K562 (cell line): ENCODE results near the gene ANKS1B. TPM values are rescaled to one million over a fixed set of nuclear protein-coding genes. Genes with fewer than 3 reads are reported as not detected.

Experiments used
- ATAC-seq: fragments of 200-7000 bp; cut with Tn5 transposase; 3 replicates; pipeline ENCODE4 v1.9.1; 2020; ENCODE audit warnings: moderate library complexity
- BruUV-seq: library from RNA; stranded (reverse); fragments of 400-500 nt; replicated peaks from 2 replicates; lab custom pipeline; 2021; lab: Mats Ljungman, UMichigan
- CTCF ChIA-PET: fragments of 300-600 bp; formaldehyde crosslinking; extraction: SDS; loops from one replicate; lab custom pipeline; 2021; ENCODE audit warnings: low intra/inter-chr PET ratio; lab: Yijun Ruan, JAX
- POLR2A ChIA-PET: fragments of 300-600, 350-650 bp; sonication (Branson Sonifier 250); formaldehyde crosslinking; extraction: SDS; loops from one replicate; lab custom pipeline; 2021; ENCODE audit warnings: antibody characterized with exemption, inconsistent platforms; lab: Yijun Ruan, JAX
- DNase-seq, 4 experiments: peaks; one replicate each; pipeline versions ENCODE4 v3.0.0 to v3.0.0-alpha.2; 2011 to 2018; ENCODE audit warnings: low spot score in 3 of 4, mixed read lengths in 3 of 4; ENCODE audit errors: extremely low read depth in 1 of 4
- FAIRE-seq: peaks from 2 replicates; lab custom pipeline; 2011; peaks lifted over from hg19 to GRCh38; lab: Jason Lieb, UNC
- H2AFZ ChIP-seq: 2 replicates; pipeline ENCODE4 v1.6.0; 2011; ENCODE audit warnings: low read depth, low read length, control low read depth, inconsistent platforms
- H3K27ac ChIP-seq: fragments of 200-600 bp; 3 replicates; pipeline ENCODE4 v1.8.0; 2011; ENCODE audit warnings: low read depth, mild to moderate bottlenecking, control low read depth, inconsistent platforms, low read length, moderate library complexity, mixed read lengths; ENCODE audit errors: extremely low read depth
- H3K27me3 ChIP-seq, 2 experiments: fragments of 300-600 bp in 1 of 2; 2 replicates in 1 of 2; 3 replicates in 1 of 2; pipeline versions ENCODE4 v1.6.0 to v1.8.0; 2011; ENCODE audit warnings: inconsistent platforms in 2 of 2, low read length in 2 of 2, mild to moderate bottlenecking in 1 of 2, mixed read lengths in 1 of 2, moderate library complexity in 1 of 2; ENCODE audit not compliant: control insufficient read depth in 2 of 2, insufficient read depth in 2 of 2
- H3K36me3 ChIP-seq: fragments of 300-600 bp; 3 replicates; pipeline ENCODE4 v1.8.0; 2011; ENCODE audit warnings: mild to moderate bottlenecking, low read length, inconsistent platforms; ENCODE audit not compliant: control insufficient read depth, insufficient read depth
- H3K4me1 ChIP-seq, 2 experiments: fragments of 200-600 bp in 1 of 2; replicated peaks in 1 of 2; 2 replicates in 1 of 2; 3 replicates in 1 of 2; pipeline versions ENCODE4 v1.5.1 to v1.8.0; 2011; ENCODE audit warnings: inconsistent platforms in 2 of 2, low read length in 2 of 2, mild to moderate bottlenecking in 1 of 2, mixed read lengths in 1 of 2, moderate library complexity in 1 of 2; ENCODE audit not compliant: control insufficient read depth in 2 of 2, insufficient read depth in 2 of 2
- H3K4me2 ChIP-seq: 2 replicates; pipeline ENCODE4 v1.6.1; 2011; ENCODE audit warnings: low read length, control low read depth, inconsistent platforms, mixed read lengths; ENCODE audit not compliant: insufficient read depth
- H3K4me3 ChIP-seq: fragments of 200-600 bp; sonication (generic), shearing (Covaris generic); 2 replicates; pipeline ENCODE4 v1.5.1; 2016; ENCODE audit warnings: control low read depth, inconsistent platforms
- H3K79me2 ChIP-seq: fragments of 200-600 bp; 3 replicates; pipeline ENCODE4 v1.8.0; 2011; ENCODE audit warnings: low read length, inconsistent platforms; ENCODE audit not compliant: control insufficient read depth, insufficient read depth
- H3K9ac ChIP-seq, 2 experiments: 2 replicates each; pipeline versions ENCODE4 v1.6.0 to v1.6.1; 2011; ENCODE audit warnings: low read depth in 2 of 2, low read length in 2 of 2, control low read depth in 1 of 2, inconsistent platforms in 1 of 2, mild to moderate bottlenecking in 1 of 2, mixed read lengths in 1 of 2; ENCODE audit not compliant: insufficient read depth in 1 of 2
- H3K9me1 ChIP-seq: one replicate; pipeline ENCODE4 v1.6.0; 2011; ENCODE audit warnings: inconsistent platforms, mild to moderate bottlenecking, low read length, moderate library complexity; ENCODE audit not compliant: control insufficient read depth, insufficient read depth
- H3K9me3 ChIP-seq: replicated peaks from 2 replicates; pipeline ENCODE4 v1.5.1; 2011; ENCODE audit warnings: low read depth, low read length, inconsistent platforms; ENCODE audit not compliant: control insufficient read depth, insufficient read depth
- H4K20me1 ChIP-seq: replicated peaks from 2 replicates; pipeline ENCODE4 v1.6.1; 2011; ENCODE audit warnings: low read length, inconsistent platforms, mixed read lengths; ENCODE audit not compliant: control insufficient read depth, insufficient read depth
- FOS ChIP-seq: IDR thresholded peaks from 3 replicates; pipeline ENCODE4 v1.6.1; 2011; ENCODE audit not compliant: insufficient read length; ENCODE audit errors: extremely low read depth
- ZBTB5 ChIP-seq: fragments of 450-650 bp; IDR thresholded peaks from 2 replicates; pipeline ENCODE4 v1.6.1; 2017; ENCODE audit warnings: antibody characterized with exemption
- ZNF274 ChIP-seq: IDR thresholded peaks from 2 replicates; pipeline ENCODE4 v1.6.1; 2011; ENCODE audit warnings: low read depth, mild to moderate bottlenecking, low read length, moderate library complexity, borderline replicate concordance
- WGBS: fragments of 100-300 bp; shearing (Covaris generic); methylation state at CpG from one replicate; pipeline ENCODE4 v1.1.6; 2016; ENCODE audit warnings: low coverage, mixed read lengths; ENCODE audit not compliant: insufficient coverage; ENCODE audit errors: missing lambda C conversion rate; 5-methylcytosine and 5-hydroxymethylcytosine counted together
- in situ Hi-C: fragments of 300-500 bp; cut with MboI; formaldehyde crosslinking; loops from 4 replicates; pipeline ENCODE4 v1.15.0; 2018; ENCODE audit warnings: inconsistent platforms, mixed read lengths
- intact Hi-C: fragments of 100-400 bp; cut with micrococcal nuclease; formaldehyde crosslinking; loops from 2 replicates; pipeline ENCODE4 v1.14.2; 2022
- polyA plus RNA-seq, 8 experiments: library from polyadenylated mRNA; depleted of rRNA in 4 of 8; stranded (reverse) in 5 of 8; unstranded in 3 of 8; fragments of >200 nt; fragmentation: Nextera tagmentation in 2 of 8; fragmentation: Illumina TruSeq in 1 of 8; extraction: Ambion mirVana in 2 of 8; extraction: Trizol in 1 of 8; gene quantifications; 2 replicates each; pipeline versions ENCODE4 v1.2.1 to v1.2.3, GENCODE V29; 2011 to 2014; ENCODE audit warnings: inconsistent platforms in 1 of 8, missing spikeins in 1 of 8
- total RNA-seq, 7 experiments: library from RNA; depleted of rRNA in 6 of 7; stranded (reverse); fragments of >200 nt in 6 of 7; fragmentation: Illumina TruSeq in 2 of 7; extraction: Trizol in 2 of 7; gene quantifications; 2 replicates each; pipeline versions ENCODE4 v1.2.1 to v1.2.3, GENCODE V29; 2011 to 2021; ENCODE audit warnings: low replicate concordance in 1 of 7
- TF ChIP-seq, protein P1 (sequence below): fragments of 450-650 bp; formaldehyde crosslinking; IDR thresholded peaks from 2 replicates; pipeline ENCODE4 v1.4.0; 2022; ENCODE audit warnings: mild to moderate bottlenecking, moderate library complexity

The ANKS1B gene
- total and polyA plus RNA-seq, 9 of the 15 experiments (the other 6 are each of a cell fraction or from before 2014, with no cell fraction given), result 0.04 to 0.47 (median 0.28) TPM; not detected in 4

- Histone ChIP-seq H2AFZ (no peak overlapping the region), H3K27ac (no peak overlapping the region), H3K4me1 (no peaks in the 10 kb centered on the region), H4K20me1 (no peaks in the 10 kb centered on the region), H3K9me3 (no peaks in the 10 kb centered on the region), H3K9me1 (no peaks in the 10 kb centered on the region), H3K9ac (no peak overlapping the region), H3K27me3 (no peaks in the 10 kb centered on the region), H3K4me2 (no peak overlapping the region), H3K4me3 (no peak overlapping the region), H3K79me2 (no peaks in the 10 kb centered on the region), H3K36me3 (no peaks in the 10 kb centered on the region)
- ChIA-PET CTCF (no interaction called here), POLR2A (no interaction called here)
- TF ChIP-seq FOS (no peak), ZBTB5 (no peak), ZNF274 (no peak)
- TF ChIP-seq, protein P1, sequence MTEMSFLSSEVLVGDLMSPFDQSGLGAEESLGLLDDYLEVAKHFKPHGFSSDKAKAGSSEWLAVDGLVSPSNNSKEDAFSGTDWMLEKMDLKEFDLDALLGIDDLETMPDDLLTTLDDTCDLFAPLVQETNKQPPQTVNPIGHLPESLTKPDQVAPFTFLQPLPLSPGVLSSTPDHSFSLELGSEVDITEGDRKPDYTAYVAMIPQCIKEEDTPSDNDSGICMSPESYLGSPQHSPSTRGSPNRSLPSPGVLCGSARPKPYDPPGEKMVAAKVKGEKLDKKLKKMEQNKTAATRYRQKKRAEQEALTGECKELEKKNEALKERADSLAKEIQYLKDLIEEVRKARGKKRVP, result no peak
- WGBS, result 2% methylated on average over 3 of the region's 3 CpGs
- in situ Hi-C loops, result no loop called here
- DNase-seq, result no peak
- no TSS peak for BruUV-seq
- no peak for ATAC-seq
- intact Hi-C loops, result no loop called here
- FAIRE-seq, result no peak
Observed at GRCh38 chr12:99002156-99002555, 982.6 kb downstream of the ANKS1B start.
